Hematopoietic multipotent progenitor cell treated with erythropoietin and hydrocortisone succinate and interleukin-3 and kit ligand, for 4 days (in vitro differentiated cells): ENCODE measurements around the gene HCN4.

Experiments
- DNase-seq: peaks from one replicate; pipeline ENCODE4 v3.0.0-alpha.2; 2015

Gene HCN4

GRCh38 chr15:73287019-73287418, 81.7 kb downstream of the HCN4 start:
- peak; percentile 35 for DNase-seq

GRCh38 chr15:73286311-73286710, 82.4 kb downstream of the HCN4 start:
- DNase-seq: no peak

GRCh38 chr15:73284090-73284716, 84.6 kb downstream of the HCN4 start:
- peak; percentile 62 for DNase-seq

- no peak for DNase-seq
These were observed 85.3 kb downstream of the HCN4 start for GRCh38 chr15:73283366-73283962.

GRCh38 chr15:73282567-73283365, 86.0 kb downstream of the HCN4 start:
- DNase-seq: peak; percentile 54

- no peak for DNase-seq
These were observed 92.9 kb downstream of the HCN4 start for GRCh38 chr15:73275862-73276261.

- DNase-seq: peak; percentile 77
These were observed 95.4 kb downstream of the HCN4 start for GRCh38 chr15:73273181-73274002.

GRCh38 chr15:73270366-73271097, 98.2 kb downstream of the HCN4 start:
- no peak for DNase-seq
